ENCODE results near the gene PRKG1.

- TF ChIP-seq POLR2AphosphoS5 (IDR thresholded peaks at IDR 0.05; ENCODE audit: low read depth, low read length), result no peak
- no peak for TF ChIP-seq REST (IDR thresholded peaks at IDR 0.05; ENCODE audit: insufficient read depth in 1 of 2, low read depth in 2 of 2, low read length in 2 of 2)
- no peak for TF ChIP-seq TAF1 (IDR thresholded peaks at IDR 0.05; ENCODE audit: borderline replicate concordance, insufficient read depth, low read length)
- TF ChIP-seq SIN3A (IDR thresholded peaks at IDR 0.05; ENCODE audit: borderline replicate concordance, insufficient read depth, low read length), result no peak
- no peak for TF ChIP-seq FOXP2 (optimal IDR thresholded peaks at IDR 0.05; ENCODE audit: borderline replicate concordance, extremely low read depth, extremely low read length, insufficient read depth)
Observed at GRCh38 chr10:51231754-51232153, 157.5 kb downstream of the PRKG1 start.
